Tibial artery (tissue), 4 donors: ENCODE results near the gene HOXA9.

Experiments
- DNase-seq, 2 donors: peaks; one replicate each; pipeline ENCODE4 v3.0.0-alpha.2; 2019
- H3K27ac ChIP-seq, 2 donors: fragments of 200-600 bp; sonication (generic) in 1 of 2; 1 replicate in 1 of 2; 2 replicates in 1 of 2; pipeline ENCODE4 v1.5.1; 2018 to 2019; ENCODE audit warnings: mild to moderate bottlenecking in 1 of 2
- H3K27me3 ChIP-seq, 2 donors: fragments of 200-600 bp; sonication (generic) in 1 of 2; one replicate each; pipeline versions ENCODE4 v1.5.1 to v1.6.0; 2016 to 2019
- H3K36me3 ChIP-seq, 3 donors: fragments of 200-600 bp; sonication (generic) in 2 of 3; one replicate each; pipeline ENCODE4 v1.5.1; 2016 to 2019; ENCODE audit warnings: mild to moderate bottlenecking in 2 of 3
- H3K4me1 ChIP-seq, 4 donors: fragments of 200-600 bp; sonication (generic) in 2 of 4; 1 replicate in 3 of 4; 2 replicates in 1 of 4; pipeline ENCODE4 v1.5.1; 2016 to 2019
- H3K4me3 ChIP-seq, 2 donors: fragments of 200-600 bp; sonication (generic) in 1 of 2; 1 replicate in 1 of 2; 2 replicates in 1 of 2; pipeline ENCODE4 v1.5.1; 2018 to 2019; ENCODE audit warnings: mild to moderate bottlenecking in 2 of 2
- H3K9me3 ChIP-seq, 3 donors: fragments of 200-600 bp; sonication (generic) in 1 of 3; one replicate each; pipeline ENCODE4 v1.5.1; 2016 to 2019
- intact Hi-C: fragments of 100-400 bp; cut with DNase I; formaldehyde crosslinking; loops from one replicate; pipeline ENCODE4 v1.15.0; 2023; ENCODE audit warnings: low total_unique reads
- TF ChIP-seq, protein P1 (sequence below), 2 experiments: fragments of 200-600 bp in 1 of 2; fragments of 450-650 bp in 1 of 2; IDR thresholded peaks; one replicate each; pipeline ENCODE4 v1.5.1; 2017 to 2019; ENCODE audit warnings: antibody characterized with exemption in 2 of 2, mild to moderate bottlenecking in 1 of 2, moderate library complexity in 1 of 2

The HOXA9 gene

DNA sequence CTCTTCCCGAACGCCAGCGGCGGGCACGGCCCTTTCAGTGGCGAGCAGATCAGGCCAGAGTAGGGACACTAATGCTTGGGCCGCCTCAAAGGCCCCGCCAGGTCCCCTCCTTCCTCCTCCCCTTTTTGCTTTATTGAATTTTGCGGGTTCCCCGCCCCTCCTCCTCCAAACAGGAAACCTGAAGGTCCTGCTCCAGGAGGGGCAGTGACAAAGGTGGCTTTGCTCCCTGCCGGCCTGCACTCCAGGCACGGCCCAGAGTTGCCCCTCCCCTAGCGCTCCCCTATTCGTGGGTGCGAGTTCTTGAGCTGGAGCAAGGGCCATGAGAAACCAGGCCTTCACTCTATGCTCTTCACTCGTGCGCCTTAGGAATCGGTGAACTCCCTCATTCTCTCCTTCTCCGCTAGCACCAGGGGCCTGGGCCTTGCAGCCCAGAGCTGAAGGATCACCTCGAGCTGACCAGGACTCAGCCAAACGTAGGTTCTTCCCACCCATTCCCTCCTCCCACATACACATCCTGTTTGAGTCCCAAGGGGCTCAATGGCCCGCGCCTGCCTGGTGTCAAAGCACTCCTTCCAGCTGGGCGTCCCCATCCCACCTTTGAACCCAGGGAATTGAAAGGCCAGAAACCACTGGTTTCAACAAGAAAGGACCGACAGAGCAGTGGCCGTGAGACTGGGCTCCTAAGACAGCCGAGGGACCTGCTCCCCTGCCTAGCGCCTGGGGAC is 17.1 kb downstream of the HOXA9 start:
- intact Hi-C loops, result no loop called here
- peaks cover 25 to 33% (median 25%) of the 10 kb centered on the region in 3 donors for H3K36me3 ChIP-seq
- peaks cover 10 to 43% (median 35%) of the 10 kb centered on the region in 4 donors for H3K4me1 ChIP-seq
- TF ChIP-seq, protein P1, sequence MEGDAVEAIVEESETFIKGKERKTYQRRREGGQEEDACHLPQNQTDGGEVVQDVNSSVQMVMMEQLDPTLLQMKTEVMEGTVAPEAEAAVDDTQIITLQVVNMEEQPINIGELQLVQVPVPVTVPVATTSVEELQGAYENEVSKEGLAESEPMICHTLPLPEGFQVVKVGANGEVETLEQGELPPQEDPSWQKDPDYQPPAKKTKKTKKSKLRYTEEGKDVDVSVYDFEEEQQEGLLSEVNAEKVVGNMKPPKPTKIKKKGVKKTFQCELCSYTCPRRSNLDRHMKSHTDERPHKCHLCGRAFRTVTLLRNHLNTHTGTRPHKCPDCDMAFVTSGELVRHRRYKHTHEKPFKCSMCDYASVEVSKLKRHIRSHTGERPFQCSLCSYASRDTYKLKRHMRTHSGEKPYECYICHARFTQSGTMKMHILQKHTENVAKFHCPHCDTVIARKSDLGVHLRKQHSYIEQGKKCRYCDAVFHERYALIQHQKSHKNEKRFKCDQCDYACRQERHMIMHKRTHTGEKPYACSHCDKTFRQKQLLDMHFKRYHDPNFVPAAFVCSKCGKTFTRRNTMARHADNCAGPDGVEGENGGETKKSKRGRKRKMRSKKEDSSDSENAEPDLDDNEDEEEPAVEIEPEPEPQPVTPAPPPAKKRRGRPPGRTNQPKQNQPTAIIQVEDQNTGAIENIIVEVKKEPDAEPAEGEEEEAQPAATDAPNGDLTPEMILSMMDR (IDR thresholded peaks at IDR 0.05), result no peak
- peak in 1 of 2 donors; percentile 80 for DNase-seq
- H3K27me3 ChIP-seq, result no peaks in the 10 kb centered on the region
- H3K27ac ChIP-seq, result peak overlapping the region; percentile 71 to 94
- peak overlapping the region; percentile 66 to 78 for H3K4me3 ChIP-seq
- no peaks in the 10 kb centered on the region for H3K9me3 ChIP-seq

DNA sequence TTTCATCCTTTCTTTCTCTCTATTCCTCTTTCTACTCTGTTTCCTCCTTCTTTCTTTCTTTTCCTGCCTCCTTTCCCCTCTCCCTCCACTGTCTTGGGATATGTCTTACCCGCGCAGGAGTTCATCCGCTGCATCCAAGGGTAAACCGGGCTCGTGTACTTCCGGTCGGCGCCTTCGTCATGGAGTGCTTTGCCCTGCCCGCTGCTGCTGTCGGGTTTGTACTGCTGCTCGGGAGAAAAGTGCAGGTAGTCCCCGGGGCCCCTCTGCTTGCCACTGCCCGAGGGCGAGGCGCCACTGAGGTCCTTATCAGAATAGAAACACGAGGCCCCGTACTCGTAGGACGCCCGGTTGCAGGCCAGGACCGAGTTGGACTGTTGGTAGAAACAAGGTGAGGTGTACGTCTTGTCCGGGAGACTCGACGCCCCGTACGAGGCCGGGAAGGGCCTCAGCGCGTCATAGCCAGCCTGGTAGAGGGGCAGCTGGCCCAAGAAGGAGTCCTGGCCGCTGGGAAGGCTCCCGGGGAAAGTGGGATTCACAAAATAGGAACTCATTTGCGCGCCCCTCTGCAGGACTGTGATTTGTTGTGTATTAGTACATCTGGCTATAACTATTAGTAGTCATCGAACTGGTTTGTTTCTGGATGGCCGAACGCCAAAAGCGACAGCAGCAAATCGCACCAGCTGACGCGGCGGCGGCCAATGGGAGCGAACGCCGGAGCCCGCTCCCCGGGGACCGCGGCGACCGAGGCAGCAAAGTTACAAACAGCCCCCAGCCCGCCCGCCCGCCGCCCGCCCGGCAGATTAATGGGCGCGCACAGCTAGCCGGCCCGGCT is 17.9 kb downstream of the HOXA9 start, which contains the start of gene HOXA6:
HOXA6 (minus strand) TSS at position 576 of the 832 bp plus-strand sequence; CDS start at position 551, 25 bp downstream.
- intact Hi-C loops, result no loop called here
- Histone ChIP-seq H3K9me3 (no peaks in the 10 kb centered on the region), H3K27ac (peak within 1 kb of the TSS; percentile 71 to 94), H3K4me3 (peak within 1 kb of the TSS; percentile 66 to 78), H3K27me3 (no peaks in the 10 kb centered on the region), H3K36me3 (peaks cover 29 to 39% (median 32%) of the 10 kb centered on the region in 3 donors), H3K4me1 (peaks cover 10 to 36% (median 29%) of the 10 kb centered on the region in 4 donors)
- TF ChIP-seq, protein P1 (IDR thresholded peaks at IDR 0.05), result no peak
- DNase-seq, result peak; percentile 73 to 88

DNA sequence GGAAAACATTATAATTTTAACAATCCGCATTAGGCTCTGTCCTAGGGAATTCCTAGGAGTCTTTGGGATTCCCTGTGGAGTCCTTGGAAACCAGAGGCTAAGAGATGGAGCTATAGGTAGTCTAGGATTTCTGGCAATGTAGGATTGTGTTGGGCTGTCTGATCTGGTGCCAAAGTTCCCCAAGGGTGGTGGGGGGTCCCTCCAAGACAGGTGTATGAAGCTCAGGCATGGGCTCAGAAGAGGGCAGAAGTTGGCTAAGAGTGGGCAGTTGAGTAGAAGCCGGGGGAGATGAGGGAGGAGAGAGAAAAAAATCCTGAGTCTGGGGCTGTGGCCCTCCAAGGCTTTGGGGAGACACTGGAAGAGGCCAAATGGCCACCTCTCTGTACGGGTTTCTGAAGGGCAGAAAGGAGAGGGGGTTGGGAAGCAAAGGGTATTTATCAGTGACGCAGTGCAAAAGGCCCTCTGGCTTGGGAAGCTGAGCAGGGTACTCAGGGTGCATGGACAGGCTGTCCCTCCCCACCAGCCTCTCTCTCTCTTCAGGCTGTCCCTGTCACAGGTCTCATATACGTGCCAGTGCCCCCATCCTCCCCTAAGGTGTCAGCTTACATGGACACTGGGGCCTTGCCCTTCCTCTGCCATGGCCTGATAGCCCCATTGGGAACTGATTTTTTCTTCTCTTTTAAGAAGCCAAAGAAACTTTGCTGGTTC is 18.7 kb downstream of the HOXA9 start:
- no peaks in the 10 kb centered on the region for H3K9me3 ChIP-seq
- peaks cover 10 to 36% (median 29%) of the 10 kb centered on the region in 4 donors for H3K4me1 ChIP-seq
- H3K27me3 ChIP-seq, result no peaks in the 10 kb centered on the region
- TF ChIP-seq, protein P1 (IDR thresholded peaks at IDR 0.05), result no peak
- H3K27ac ChIP-seq, result peak overlapping the region; percentile 71 to 94
- H3K36me3 ChIP-seq, result peaks cover 34 to 44% (median 37%) of the 10 kb centered on the region in 3 donors
- no peak for DNase-seq
- H3K4me3 ChIP-seq, result no peak overlapping the region
- intact Hi-C loops, result no loop called here

DNA sequence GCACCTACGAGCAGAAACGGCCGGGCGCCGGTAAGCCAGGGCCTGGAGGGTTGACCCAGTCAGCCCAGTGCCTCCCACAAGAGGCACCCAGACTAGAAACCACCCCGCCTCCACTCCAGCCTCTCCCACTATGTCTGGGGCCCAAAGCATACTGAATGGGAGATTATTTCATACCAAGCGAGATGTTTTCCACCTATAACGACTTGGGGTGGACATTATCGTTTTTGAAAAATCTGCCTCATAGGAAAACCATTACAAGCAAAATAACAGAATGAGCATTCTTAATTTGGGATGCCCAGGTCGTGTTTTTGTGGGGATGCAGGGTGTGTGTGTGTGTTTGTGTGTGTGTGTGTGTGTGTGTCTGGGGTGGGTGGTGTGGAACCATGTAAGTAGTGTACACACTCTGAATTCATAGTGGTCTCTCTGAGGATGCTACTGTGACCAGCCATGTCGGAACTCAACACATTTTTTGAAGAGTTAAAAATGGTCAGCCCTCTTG is 19.4 kb downstream of the HOXA9 start:
- intact Hi-C loops, result no loop called here
- Histone ChIP-seq H3K27ac (no peak overlapping the region), H3K4me3 (no peak overlapping the region), H3K36me3 (peaks cover 37 to 47% (median 40%) of the 10 kb centered on the region in 3 donors), H3K4me1 (peaks cover 10 to 36% (median 29%) of the 10 kb centered on the region in 4 donors), H3K9me3 (no peaks in the 10 kb centered on the region), H3K27me3 (no peaks in the 10 kb centered on the region)
- TF ChIP-seq, protein P1 (IDR thresholded peaks at IDR 0.05), result no peak
- no peak for DNase-seq
